Globus pallidus (tissue), 1 donor: ENCODE data around the gene FOXO1.
A peak's percentile ranks its signal among the peaks of the same experiment; 100 is the strongest.
"Not testable (repeated sequence)": the region's sequence is repeated elsewhere in the genome, so short reads cannot be mapped to it uniquely, and the experiment has no call there.

Source experiments
- DNase-seq: peaks from one replicate; pipeline ENCODE4 v3.0.0-alpha.2; 2015; ENCODE audit warnings: low spot score

Gene FOXO1

GRCh38 chr13:40666045-40666932, at the start of gene FOXO1:
FOXO1 (minus strand) TSS chr13:40666641; CDS start chr13:40666212, 429 bp downstream.
- DNase-seq, result peak; percentile 89

- DNase-seq, result not testable (repeated sequence)
These were observed 48.0 kb upstream of the FOXO1 start for GRCh38 chr13:40714433-40714832.

DNA sequence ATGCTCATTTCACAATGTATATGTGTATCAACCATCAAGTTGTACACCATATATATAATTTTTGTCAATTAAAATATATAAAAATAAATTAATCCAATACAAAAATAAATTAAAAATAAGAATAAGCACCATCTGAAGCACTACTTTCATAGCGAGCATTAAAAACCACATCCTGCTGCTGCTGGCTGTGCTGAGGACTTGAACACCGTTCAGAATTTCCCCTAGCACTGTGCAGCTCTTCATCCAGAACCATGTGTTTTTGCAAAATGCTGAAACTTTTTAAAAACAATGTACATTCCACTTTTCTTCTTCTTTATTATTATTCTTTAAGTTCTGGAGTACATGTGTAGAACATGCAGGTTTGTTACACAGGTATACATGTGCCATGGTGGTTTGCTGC, 40.0 kb upstream of the FOXO1 start:
- DNase-seq, result no peak

GRCh38 chr13:40697711-40698110, 31.3 kb upstream of the FOXO1 start:
- no peak for DNase-seq

DNA sequence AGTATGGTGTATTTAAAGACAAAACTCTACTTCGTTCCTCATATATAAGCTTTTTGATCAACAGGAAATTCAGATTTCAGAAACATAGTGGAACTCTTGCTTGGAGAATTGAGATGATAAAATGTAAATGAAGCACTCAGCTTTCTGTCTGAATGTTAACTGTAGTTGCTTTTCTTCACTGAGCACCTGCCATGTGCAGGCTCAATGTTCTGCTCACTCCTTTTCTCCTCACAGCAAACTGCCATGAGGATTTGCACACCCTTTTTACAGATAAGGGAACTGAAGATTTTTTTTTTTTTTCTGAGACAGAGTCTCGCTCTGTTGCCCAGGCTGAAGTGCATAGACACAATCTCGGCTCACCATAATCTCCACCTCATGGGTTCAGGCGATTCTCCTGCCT, 28.0 kb upstream of the FOXO1 start:
- no peak for DNase-seq

- DNase-seq, result no peak
These were observed 26.5 kb upstream of the FOXO1 start for GRCh38 chr13:40692946-40693345.

GRCh38 chr13:40688781-40689180, 22.3 kb upstream of the FOXO1 start:
- DNase-seq, result no peak

- DNase-seq, result peak; percentile 16
These were observed 16.2 kb upstream of the FOXO1 start for GRCh38 chr13:40682449-40683240.

DNA sequence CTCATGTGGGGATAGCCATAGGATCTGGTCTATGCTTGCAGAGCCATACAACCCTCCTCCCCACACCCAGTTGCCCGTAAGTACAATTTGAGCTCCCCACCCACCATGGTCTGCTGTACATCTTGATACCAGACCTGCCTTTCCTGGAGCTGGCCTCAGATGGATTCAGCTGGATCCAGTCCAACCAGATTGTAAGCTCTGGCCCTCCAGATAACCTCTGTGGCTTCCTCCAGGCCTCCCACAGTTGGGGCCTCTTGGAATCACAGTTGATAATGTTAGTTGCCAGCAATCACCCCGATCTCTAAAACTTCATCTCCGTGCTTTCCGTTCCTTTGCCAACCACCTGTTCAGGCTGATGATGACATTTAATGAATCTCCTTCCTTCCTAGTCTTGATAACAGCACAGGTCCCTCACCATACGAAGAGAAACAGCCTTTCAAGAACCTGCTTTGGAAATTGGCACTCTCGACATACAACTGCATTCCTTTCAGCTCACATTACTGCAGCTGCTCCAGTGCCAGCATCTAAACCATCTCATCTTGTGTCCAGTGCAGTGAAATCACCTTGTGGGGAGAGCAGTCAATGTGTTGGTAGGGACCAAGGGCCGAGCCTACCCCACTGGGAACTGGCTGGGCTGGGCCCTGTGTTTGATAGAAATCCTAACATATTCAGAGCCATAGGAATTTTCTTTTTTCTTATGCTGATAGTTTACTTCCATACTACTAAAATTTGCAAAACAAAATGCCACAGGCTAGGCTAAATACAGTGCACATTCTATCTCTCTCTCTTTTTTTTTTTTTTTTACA, 15.1 kb upstream of the FOXO1 start:
- DNase-seq, result no peak

GRCh38 chr13:40680659-40681323, 14.3 kb upstream of the FOXO1 start:
- DNase-seq, result no peak

- no peak for DNase-seq
These were observed 13.1 kb upstream of the FOXO1 start for GRCh38 chr13:40679480-40679985.

DNA sequence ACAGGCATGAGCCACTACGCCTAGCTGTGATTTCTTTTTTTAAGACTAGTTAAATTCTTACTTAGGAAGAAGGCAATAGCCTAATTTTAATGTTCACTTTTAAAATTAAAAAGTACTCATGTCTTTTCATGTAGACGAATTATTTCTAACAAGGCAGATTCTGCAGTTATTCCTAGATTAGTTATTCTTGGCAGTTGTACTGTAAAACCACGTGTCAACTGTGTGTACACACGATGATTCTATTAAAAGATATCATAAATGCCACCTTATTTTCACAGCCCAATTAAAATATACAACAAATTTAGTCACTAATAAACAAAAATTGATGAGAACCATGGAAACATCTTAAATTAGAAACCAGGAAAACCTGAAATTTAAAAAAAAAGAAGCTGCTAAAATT, 10.6 kb upstream of the FOXO1 start:
- no peak for DNase-seq

GRCh38 chr13:40676007-40676406, 9.6 kb upstream of the FOXO1 start:
- no peak for DNase-seq

DNA sequence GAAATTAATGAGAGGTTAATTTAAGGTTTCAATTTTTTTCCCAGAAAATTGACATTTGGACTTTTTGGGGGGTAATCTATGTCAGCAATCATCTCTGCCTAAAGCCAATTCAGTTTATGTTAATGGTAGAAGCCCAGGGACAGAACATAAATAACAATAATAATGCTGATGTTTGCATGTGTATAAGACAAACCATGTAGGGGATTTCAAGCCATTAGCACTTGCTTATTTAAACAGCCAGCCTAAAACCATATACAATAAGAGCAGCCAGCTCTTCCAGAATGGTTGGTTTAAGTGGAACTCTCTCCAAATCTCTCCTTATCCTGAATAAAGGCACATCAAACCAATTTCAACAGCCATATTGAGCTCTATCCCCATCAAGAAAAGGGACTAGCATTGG, 7.0 kb upstream of the FOXO1 start:
- DNase-seq, result no peak

DNA sequence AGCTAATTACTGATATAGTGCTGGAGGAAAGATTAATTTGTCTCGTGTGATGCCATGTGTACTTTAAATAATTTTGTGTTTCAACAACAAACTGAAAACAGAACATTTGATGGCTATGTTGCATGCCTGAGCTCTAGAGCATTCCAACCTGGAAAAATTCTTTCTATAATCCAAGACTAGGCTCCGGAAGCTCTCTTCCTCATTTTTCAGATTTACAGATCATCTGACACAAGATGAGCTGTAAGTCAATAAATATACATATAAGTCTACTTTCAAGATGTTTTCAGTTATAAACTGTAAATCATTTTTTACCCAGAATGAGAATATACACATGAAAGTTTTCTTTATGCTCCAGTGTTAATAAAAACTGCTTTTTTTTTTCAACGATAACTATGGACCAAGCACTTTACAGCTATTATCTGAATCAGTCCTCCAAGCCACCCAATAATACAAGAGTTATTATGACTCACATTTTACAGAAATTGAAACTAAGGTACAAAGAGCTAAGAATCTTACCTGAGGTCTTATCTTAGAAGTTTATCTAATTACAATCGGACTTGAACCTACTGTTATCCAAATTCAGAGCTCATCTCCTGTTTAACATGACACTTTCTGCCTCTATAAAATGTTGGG, 6.4 kb upstream of the FOXO1 start:
- no peak for DNase-seq

GRCh38 chr13:40671956-40672764, 5.7 kb upstream of the FOXO1 start:
- no peak for DNase-seq

GRCh38 chr13:40670307-40670706, 3.9 kb upstream of the FOXO1 start:
- DNase-seq, result no peak

GRCh38 chr13:40668335-40668734, 1.9 kb upstream of the FOXO1 start:
- no peak for DNase-seq

DNA sequence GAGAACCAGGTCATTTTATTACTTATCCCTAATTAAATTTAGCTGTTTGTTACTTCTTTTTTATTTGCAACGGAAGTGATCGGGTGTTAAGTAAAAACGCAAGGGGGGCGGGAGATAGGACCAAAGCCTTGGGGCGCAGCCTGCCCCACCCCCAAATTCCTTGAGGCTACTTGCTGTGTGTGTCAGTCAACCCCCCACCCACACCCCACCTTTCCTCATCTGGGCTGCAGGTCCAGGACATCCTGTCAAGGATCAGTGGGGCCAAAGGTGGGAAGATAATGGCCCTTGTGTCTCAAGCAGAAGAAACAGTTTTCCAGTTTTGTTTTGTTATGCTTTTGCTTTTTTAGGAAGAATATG, 1.2 kb upstream of the FOXO1 start:
- no peak for DNase-seq

DNA sequence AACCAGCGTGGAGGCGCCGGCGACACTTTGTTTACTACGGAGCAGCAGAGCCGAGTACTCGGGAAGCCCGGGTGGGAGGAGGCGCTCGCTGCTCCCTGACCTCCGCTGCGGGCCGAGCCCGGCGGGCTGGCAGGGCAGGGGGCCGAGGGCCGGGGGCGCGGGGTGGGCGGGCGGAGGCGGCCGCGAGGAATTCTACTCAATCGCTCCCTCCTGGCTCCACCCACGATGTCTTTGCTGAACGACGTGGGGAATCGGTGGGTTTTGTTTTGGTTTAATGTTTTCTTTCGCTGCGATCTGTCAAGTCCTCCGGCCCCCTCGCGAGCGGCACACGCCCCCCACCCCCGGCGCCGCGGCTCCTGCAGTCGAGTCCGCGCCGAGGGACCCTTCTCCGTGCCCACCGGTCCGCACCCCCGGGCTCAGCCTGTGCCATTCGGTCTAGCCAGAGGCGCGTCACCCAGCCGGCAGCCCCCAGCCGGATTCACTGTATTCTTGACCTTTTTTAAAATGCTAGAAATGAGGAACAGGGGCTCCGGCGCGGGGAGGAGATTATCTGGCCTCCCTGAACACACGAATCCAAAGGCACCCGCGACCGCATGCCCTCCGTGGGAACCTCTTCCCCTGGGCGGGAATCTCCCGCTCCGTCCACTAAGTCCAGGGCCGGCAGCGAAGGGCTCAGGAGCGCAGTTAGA, 636 bp upstream of the FOXO1 start:
- no peak for DNase-seq
